Measurements from ENCODE around the gene IRF8.

GRCh38 chr16:85908444-85908843 is 9.5 kb downstream of the IRF8 start:
- TF ChIP-seq, protein P1, sequence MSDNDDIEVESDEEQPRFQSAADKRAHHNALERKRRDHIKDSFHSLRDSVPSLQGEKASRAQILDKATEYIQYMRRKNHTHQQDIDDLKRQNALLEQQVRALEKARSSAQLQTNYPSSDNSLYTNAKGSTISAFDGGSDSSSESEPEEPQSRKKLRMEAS (IDR thresholded peaks at IDR 0.05; ENCODE audit: low read depth, low read length), result no peak
- TF ChIP-seq CTCF (IDR thresholded peaks at IDR 0.05; ENCODE audit: low read depth, low read length), result no peak
